Fibroblast of lung (primary cell): ENCODE results near the gene BRAF.

Experiments
- EZH2 ChIP-seq: IDR thresholded peaks from 2 replicates; pipeline ENCODE4 v1.5.1; 2012; ENCODE audit warnings: low read length, control low read depth, mild to moderate bottlenecking; ENCODE audit errors: missing control alignments
- TF ChIP-seq, protein P1 (sequence below), 2 donors: IDR thresholded peaks in 1 of 2; conservative IDR thresholded peaks in 1 of 2; 1 replicate in 1 of 2; 2 replicates in 1 of 2; pipeline ENCODE4 v1.5.1; 2011 to 2012; ENCODE audit warnings: low read length in 2 of 2, control low read depth in 1 of 2, inconsistent platforms in 1 of 2, low read depth in 1 of 2, mild to moderate bottlenecking in 1 of 2

DNA sequence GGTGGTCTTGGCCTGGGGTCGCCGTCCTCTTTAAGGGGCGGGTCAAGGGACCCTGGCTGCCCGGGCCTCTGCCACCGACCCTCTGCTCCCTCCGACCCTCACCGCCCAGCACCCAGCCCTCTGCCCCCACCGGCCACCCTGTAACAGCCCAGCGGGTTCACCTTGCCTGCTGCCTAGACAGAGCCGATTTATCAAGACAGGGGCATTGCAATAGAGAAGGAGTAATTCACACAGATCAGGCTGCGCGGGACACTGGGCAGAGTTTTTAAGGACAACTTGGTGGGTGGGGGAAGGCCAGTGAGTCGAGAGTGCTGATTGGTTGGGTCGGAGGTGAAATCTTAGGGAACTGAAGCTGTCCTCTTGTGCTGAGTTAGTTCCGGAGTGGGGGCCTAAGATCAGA, 252.8 kb downstream of the BRAF start:
- TF ChIP-seq, protein P1, sequence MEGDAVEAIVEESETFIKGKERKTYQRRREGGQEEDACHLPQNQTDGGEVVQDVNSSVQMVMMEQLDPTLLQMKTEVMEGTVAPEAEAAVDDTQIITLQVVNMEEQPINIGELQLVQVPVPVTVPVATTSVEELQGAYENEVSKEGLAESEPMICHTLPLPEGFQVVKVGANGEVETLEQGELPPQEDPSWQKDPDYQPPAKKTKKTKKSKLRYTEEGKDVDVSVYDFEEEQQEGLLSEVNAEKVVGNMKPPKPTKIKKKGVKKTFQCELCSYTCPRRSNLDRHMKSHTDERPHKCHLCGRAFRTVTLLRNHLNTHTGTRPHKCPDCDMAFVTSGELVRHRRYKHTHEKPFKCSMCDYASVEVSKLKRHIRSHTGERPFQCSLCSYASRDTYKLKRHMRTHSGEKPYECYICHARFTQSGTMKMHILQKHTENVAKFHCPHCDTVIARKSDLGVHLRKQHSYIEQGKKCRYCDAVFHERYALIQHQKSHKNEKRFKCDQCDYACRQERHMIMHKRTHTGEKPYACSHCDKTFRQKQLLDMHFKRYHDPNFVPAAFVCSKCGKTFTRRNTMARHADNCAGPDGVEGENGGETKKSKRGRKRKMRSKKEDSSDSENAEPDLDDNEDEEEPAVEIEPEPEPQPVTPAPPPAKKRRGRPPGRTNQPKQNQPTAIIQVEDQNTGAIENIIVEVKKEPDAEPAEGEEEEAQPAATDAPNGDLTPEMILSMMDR (conservative IDR thresholded peaks at IDR 0.05 in 1 of 2, IDR thresholded peaks at IDR 0.05 in 1 of 2; ENCODE audit: low read depth in 1 of 2, low read length in 2 of 2) = no peak
- no peak for TF ChIP-seq EZH2
